Fibroblast of peridontal ligament (primary cell): ENCODE results near the gene UST.
"Not testable (repeated sequence)": the region's sequence is repeated elsewhere in the genome, so short reads cannot be mapped to it uniquely, and the experiment has no call there.

ENCODE experiments used
- DNase-seq: peaks from one replicate; pipeline ENCODE4 v3.0.0-alpha.2; 2010; ENCODE audit errors: extremely low read depth

Gene UST

GRCh38 chr6:148765898-148766808, 19.3 kb downstream of the UST start:
- DNase-seq = no peak

GRCh38 chr6:148768646-148769270, 21.9 kb downstream of the UST start:
- no peak for DNase-seq

- no peak for DNase-seq
These were observed 22.6 kb downstream of the UST start for GRCh38 chr6:148769304-148769968.

GRCh38 chr6:148770408-148771211, 23.8 kb downstream of the UST start:
- DNase-seq = no peak

- DNase-seq = no peak
These were observed 24.4 kb downstream of the UST start for GRCh38 chr6:148771212-148771601.

- no peak for DNase-seq
These were observed 25.2 kb downstream of the UST start for GRCh38 chr6:148771896-148772554.

GRCh38 chr6:148775161-148775560, 28.3 kb downstream of the UST start:
- DNase-seq = no peak

- peak; percentile 87 for DNase-seq
These were observed 29.8 kb downstream of the UST start for GRCh38 chr6:148776321-148777308.

- peak; percentile 67 for DNase-seq
These were observed 32.3 kb downstream of the UST start for GRCh38 chr6:148779142-148779562.

GRCh38 chr6:148780423-148780822, 33.6 kb downstream of the UST start:
- DNase-seq = not testable (repeated sequence)

- no peak for DNase-seq
These were observed 34.1 kb downstream of the UST start for GRCh38 chr6:148780918-148781436.

- DNase-seq = no peak
These were observed 43.1 kb downstream of the UST start for GRCh38 chr6:148789948-148790347.

GRCh38 chr6:148790404-148790803, 43.6 kb downstream of the UST start:
- DNase-seq = no peak

- DNase-seq = no peak
These were observed 44.0 kb downstream of the UST start for GRCh38 chr6:148790817-148791216.

GRCh38 chr6:148791372-148791771, 44.5 kb downstream of the UST start:
- no peak for DNase-seq

- no peak for DNase-seq
These were observed 46.9 kb downstream of the UST start for GRCh38 chr6:148793721-148794120.

- no peak for DNase-seq
These were observed 48.0 kb downstream of the UST start for GRCh38 chr6:148794797-148795196.

GRCh38 chr6:148795563-148795962, 48.7 kb downstream of the UST start:
- DNase-seq = no peak

- DNase-seq = no peak
These were observed 52.8 kb downstream of the UST start for GRCh38 chr6:148799647-148800046.

GRCh38 chr6:148800536-148800935, 53.7 kb downstream of the UST start:
- DNase-seq = peak; percentile 92
